Measurements from ENCODE around the gene PDAP1. TPM values are rescaled to one million over a fixed set of nuclear protein-coding genes. Genes with fewer than 3 reads are reported as not detected.

Gene PDAP1
- total and polyA plus RNA-seq, 2 of the 13 experiments (the other 11 are each of a cell fraction or from before 2014, with no cell fraction given), result 13.0 to 100 TPM

DNA sequence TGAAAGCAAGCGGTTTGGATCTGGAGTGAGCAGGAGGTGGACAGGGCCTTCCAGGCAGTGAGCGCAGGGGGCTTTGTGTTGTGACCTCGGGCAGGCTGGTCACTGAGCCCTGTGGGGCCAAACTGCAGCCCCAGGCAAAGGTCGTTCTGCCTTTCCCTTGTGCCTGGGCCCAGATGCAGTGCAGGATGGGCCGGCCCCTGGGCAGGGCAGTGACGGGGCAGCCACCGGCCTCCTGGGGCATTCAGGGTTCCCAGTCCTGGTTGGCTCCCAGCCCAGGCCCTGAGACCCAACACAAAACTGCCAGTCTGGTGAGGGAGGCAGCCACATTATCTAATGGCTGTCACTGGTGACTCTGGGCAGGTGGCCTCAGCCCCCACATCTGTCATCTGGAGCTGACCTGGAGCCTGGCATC is 26.7 kb downstream of the PDAP1 start (continued):
- TF ChIP-seq, protein P1, sequence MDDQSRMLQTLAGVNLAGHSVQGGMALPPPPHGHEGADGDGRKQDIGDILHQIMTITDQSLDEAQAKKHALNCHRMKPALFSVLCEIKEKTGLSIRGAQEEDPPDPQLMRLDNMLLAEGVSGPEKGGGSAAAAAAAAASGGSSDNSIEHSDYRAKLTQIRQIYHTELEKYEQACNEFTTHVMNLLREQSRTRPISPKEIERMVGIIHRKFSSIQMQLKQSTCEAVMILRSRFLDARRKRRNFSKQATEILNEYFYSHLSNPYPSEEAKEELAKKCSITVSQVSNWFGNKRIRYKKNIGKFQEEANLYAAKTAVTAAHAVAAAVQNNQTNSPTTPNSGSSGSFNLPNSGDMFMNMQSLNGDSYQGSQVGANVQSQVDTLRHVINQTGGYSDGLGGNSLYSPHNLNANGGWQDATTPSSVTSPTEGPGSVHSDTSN (CRISPR knock-in tag; IDR thresholded peaks at IDR 0.05; ENCODE audit: borderline replicate concordance), result no peak
- TF ChIP-seq ZNF589 (CRISPR knock-in tag; conservative IDR thresholded peaks at IDR 0.05) (no peak), ZZZ3 (CRISPR knock-in tag; IDR thresholded peaks at IDR 0.05; ENCODE audit: borderline replicate concordance) (no peak), SALL2 (CRISPR knock-in tag; IDR thresholded peaks at IDR 0.05) (no peak), ZFP41 (CRISPR knock-in tag; IDR thresholded peaks at IDR 0.05; ENCODE audit: borderline replicate concordance) (no peak), ZNF337 (CRISPR knock-in tag; IDR thresholded peaks at IDR 0.05; ENCODE audit: borderline replicate concordance, low read depth) (no peak), ZNF598 (CRISPR knock-in tag; IDR thresholded peaks at IDR 0.05; ENCODE audit: borderline replicate concordance) (no peak), FOXA3 (CRISPR knock-in tag; IDR thresholded peaks at IDR 0.05) (no peak)
- TF ChIP-seq, protein P2, sequence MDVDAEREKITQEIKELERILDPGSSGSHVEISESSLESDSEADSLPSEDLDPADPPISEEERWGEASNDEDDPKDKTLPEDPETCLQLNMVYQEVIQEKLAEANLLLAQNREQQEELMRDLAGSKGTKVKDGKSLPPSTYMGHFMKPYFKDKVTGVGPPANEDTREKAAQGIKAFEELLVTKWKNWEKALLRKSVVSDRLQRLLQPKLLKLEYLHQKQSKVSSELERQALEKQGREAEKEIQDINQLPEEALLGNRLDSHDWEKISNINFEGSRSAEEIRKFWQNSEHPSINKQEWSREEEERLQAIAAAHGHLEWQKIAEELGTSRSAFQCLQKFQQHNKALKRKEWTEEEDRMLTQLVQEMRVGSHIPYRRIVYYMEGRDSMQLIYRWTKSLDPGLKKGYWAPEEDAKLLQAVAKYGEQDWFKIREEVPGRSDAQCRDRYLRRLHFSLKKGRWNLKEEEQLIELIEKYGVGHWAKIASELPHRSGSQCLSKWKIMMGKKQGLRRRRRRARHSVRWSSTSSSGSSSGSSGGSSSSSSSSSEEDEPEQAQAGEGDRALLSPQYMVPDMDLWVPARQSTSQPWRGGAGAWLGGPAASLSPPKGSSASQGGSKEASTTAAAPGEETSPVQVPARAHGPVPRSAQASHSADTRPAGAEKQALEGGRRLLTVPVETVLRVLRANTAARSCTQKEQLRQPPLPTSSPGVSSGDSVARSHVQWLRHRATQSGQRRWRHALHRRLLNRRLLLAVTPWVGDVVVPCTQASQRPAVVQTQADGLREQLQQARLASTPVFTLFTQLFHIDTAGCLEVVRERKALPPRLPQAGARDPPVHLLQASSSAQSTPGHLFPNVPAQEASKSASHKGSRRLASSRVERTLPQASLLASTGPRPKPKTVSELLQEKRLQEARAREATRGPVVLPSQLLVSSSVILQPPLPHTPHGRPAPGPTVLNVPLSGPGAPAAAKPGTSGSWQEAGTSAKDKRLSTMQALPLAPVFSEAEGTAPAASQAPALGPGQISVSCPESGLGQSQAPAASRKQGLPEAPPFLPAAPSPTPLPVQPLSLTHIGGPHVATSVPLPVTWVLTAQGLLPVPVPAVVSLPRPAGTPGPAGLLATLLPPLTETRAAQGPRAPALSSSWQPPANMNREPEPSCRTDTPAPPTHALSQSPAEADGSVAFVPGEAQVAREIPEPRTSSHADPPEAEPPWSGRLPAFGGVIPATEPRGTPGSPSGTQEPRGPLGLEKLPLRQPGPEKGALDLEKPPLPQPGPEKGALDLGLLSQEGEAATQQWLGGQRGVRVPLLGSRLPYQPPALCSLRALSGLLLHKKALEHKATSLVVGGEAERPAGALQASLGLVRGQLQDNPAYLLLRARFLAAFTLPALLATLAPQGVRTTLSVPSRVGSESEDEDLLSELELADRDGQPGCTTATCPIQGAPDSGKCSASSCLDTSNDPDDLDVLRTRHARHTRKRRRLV (CRISPR knock-in tag; IDR thresholded peaks at IDR 0.05), result no peak
- TF ChIP-seq, protein P3, sequence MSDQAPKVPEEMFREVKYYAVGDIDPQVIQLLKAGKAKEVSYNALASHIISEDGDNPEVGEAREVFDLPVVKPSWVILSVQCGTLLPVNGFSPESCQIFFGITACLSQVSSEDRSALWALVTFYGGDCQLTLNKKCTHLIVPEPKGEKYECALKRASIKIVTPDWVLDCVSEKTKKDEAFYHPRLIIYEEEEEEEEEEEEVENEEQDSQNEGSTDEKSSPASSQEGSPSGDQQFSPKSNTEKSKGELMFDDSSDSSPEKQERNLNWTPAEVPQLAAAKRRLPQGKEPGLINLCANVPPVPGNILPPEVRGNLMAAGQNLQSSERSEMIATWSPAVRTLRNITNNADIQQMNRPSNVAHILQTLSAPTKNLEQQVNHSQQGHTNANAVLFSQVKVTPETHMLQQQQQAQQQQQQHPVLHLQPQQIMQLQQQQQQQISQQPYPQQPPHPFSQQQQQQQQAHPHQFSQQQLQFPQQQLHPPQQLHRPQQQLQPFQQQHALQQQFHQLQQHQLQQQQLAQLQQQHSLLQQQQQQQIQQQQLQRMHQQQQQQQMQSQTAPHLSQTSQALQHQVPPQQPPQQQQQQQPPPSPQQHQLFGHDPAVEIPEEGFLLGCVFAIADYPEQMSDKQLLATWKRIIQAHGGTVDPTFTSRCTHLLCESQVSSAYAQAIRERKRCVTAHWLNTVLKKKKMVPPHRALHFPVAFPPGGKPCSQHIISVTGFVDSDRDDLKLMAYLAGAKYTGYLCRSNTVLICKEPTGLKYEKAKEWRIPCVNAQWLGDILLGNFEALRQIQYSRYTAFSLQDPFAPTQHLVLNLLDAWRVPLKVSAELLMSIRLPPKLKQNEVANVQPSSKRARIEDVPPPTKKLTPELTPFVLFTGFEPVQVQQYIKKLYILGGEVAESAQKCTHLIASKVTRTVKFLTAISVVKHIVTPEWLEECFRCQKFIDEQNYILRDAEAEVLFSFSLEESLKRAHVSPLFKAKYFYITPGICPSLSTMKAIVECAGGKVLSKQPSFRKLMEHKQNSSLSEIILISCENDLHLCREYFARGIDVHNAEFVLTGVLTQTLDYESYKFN (CRISPR knock-in tag; conservative IDR thresholded peaks at IDR 0.05), result peak; percentile 73
- TF ChIP-seq, protein P4, sequence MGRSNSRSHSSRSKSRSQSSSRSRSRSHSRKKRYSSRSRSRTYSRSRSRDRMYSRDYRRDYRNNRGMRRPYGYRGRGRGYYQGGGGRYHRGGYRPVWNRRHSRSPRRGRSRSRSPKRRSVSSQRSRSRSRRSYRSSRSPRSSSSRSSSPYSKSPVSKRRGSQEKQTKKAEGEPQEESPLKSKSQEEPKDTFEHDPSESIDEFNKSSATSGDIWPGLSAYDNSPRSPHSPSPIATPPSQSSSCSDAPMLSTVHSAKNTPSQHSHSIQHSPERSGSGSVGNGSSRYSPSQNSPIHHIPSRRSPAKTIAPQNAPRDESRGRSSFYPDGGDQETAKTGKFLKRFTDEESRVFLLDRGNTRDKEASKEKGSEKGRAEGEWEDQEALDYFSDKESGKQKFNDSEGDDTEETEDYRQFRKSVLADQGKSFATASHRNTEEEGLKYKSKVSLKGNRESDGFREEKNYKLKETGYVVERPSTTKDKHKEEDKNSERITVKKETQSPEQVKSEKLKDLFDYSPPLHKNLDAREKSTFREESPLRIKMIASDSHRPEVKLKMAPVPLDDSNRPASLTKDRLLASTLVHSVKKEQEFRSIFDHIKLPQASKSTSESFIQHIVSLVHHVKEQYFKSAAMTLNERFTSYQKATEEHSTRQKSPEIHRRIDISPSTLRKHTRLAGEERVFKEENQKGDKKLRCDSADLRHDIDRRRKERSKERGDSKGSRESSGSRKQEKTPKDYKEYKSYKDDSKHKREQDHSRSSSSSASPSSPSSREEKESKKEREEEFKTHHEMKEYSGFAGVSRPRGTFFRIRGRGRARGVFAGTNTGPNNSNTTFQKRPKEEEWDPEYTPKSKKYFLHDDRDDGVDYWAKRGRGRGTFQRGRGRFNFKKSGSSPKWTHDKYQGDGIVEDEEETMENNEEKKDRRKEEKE (IDR thresholded peaks at IDR 0.05), result no peak
- TF ChIP-seq, protein P5, sequence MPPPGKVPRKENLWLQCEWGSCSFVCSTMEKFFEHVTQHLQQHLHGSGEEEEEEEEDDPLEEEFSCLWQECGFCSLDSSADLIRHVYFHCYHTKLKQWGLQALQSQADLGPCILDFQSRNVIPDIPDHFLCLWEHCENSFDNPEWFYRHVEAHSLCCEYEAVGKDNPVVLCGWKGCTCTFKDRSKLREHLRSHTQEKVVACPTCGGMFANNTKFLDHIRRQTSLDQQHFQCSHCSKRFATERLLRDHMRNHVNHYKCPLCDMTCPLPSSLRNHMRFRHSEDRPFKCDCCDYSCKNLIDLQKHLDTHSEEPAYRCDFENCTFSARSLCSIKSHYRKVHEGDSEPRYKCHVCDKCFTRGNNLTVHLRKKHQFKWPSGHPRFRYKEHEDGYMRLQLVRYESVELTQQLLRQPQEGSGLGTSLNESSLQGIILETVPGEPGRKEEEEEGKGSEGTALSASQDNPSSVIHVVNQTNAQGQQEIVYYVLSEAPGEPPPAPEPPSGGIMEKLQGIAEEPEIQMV (CRISPR knock-in tag; IDR thresholded peaks at IDR 0.05; ENCODE audit: low read depth), result no peak
- TF ChIP-seq, protein P6, sequence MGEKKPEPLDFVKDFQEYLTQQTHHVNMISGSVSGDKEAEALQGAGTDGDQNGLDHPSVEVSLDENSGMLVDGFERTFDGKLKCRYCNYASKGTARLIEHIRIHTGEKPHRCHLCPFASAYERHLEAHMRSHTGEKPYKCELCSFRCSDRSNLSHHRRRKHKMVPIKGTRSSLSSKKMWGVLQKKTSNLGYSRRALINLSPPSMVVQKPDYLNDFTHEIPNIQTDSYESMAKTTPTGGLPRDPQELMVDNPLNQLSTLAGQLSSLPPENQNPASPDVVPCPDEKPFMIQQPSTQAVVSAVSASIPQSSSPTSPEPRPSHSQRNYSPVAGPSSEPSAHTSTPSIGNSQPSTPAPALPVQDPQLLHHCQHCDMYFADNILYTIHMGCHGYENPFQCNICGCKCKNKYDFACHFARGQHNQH (CRISPR knock-in tag; IDR thresholded peaks at IDR 0.05), result no peak
